Hematopoietic multipotent progenitor cell treated with erythropoietin and hydrocortisone succinate and interleukin-3 and kit ligand, for 8 days (in vitro differentiated cells): ENCODE measurements around the gene SRXN1.
A peak's percentile ranks its signal among the peaks of the same experiment; 100 is the strongest.

Experiments
- DNase-seq: peaks from one replicate; pipeline ENCODE4 v3.0.0-alpha.2; 2015

The SRXN1 gene

DNA sequence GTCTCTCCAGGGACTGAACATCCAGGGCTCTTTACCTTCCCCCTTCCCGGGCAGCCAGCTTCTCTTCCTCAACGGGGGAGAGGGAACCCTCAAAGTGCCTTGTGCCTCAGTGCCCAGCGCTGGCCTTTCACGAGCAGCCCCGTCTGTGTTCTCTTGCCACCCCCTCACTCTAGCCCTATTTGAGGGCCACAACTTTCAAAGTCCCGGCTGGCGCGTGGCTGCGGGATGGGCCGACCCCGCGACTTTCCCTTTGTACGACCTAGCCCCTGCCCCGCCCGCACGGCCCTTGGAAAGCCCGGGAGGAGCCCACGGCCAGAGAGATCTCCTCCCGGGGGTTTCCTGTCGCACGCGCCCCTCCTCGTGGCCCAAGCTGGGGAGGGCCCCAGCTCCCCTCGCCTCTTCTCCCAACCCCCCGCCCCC, 22.0 kb upstream of the SRXN1 start:
- no peak for DNase-seq

DNA sequence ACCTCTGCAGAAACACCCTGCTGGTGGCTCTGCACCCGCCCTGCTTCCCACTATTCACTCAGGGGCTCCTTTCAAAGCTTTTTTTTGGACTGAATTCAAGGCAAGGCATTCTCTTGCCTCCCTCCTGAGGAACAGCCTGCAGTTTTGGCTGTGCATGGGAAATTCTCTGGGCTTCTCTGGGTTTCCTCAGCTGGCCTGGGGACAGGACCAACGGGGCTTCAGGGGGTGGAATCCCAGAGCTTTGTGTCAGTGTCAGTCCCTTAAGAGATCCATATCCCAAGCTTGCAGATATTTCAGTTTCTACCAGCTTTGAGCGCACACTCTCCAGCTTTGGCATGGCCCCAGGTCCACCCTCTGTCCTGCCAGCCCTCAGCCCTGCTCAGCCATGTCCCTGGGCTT, 20.6 kb upstream of the SRXN1 start:
- DNase-seq: no peak

DNA sequence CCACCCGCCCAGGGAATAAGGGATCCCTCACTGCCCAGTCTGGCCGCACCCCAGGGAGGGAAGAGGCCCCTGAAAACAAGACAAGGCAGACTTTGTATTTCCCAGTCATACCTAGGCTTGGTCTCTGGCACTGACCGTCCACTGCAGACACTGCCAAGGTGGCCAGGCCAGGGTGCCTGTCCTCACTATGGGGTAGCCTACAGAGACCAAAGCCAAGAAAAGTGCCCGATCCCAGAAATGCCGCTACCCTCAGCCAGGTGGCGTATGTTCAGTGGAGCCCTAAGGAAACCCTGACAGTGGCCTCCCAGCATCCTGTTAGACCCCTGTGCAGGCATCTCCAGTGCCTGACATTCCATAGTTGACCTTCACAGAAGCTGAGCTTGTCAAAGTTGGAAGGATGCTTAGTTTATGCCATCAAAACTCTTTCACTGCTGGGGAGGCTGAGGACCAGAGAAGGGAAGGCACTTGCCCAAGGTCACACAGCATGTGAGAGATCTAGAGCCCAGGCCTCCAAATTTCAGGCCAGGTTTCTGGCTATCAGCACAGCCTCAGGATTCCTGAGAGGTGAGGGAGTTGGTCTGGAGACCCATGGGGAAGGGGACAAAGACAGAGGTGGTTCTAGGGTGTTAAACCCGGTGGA, 20.1 kb upstream of the SRXN1 start:
- no peak for DNase-seq

DNA sequence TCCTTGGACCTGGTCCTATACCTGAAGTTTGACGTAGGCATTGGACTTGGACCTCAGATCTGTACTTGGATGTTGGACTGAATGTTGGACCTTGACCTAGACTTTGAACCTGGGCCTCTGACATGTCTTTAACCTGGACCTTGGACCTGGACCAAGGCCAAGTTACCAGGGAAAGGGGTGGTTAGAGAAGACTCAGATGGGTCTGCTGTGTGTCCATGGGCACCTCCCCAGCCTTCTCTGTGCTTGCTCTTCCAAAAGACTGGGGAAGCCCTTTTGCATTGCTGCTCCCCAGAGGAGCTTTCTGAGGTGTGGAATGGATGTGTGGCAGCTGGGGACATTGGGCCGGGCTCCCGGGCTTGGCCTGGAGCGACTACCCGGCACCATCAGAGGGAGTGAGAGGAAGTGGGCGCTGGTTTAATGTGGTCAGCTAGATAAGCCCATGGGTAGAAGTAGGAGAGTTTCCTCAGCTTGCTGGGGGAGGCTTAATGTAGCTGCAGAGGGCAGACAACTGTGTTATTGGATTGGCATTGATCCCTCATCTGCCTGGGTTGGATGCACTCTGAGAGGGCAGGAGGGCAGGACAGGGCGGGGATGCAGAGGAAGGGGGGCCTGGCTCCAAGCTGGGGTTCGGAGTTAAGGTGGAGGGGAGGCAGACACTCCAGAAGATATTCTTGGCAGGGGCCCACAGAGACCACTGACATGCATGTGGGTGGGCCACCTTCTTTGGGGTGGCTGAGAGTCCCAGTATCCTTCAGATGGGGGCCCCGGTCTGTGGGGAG, 18.4 kb upstream of the SRXN1 start:
- DNase-seq: peak; percentile 89

DNA sequence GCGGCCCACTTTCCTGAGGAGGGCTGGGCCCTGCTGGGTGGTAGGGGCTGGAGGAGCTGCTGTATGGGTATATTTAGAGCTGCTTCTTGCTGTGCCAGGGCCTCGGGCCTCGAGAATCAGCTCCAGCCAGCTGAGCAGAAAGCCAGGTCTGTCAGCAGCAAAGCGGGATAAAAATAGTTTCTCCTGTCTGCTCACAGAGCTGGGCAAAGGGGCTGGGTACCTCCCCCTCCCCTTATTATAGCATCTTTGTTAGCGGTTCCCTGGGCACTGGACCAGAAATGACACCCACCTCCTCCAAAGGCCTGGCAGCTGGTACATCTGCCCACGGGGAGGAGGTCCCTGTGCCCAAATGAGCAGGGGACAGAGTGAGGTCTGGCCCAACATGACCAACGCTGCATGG, 16.6 kb upstream of the SRXN1 start:
- no peak for DNase-seq

DNA sequence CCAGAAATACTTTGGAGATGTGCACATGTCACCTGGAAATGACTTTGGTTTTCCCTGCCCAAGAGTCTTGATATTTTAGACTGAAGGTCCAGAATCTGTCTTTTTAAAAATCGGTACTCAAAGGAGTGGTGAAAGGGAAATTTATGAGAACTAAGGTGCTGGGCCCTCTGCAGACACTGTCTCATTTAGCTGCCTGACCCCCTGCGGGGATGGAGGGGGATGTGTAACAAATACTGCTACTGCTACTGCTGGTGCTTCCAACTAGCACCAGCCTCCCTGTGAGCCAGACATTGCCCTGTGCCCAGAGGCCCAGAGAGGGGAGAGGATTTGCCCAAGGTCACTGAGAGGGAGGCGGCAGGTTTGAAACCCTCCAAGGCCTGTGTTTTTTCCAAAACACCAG, 15.6 kb upstream of the SRXN1 start:
- no peak for DNase-seq

DNA sequence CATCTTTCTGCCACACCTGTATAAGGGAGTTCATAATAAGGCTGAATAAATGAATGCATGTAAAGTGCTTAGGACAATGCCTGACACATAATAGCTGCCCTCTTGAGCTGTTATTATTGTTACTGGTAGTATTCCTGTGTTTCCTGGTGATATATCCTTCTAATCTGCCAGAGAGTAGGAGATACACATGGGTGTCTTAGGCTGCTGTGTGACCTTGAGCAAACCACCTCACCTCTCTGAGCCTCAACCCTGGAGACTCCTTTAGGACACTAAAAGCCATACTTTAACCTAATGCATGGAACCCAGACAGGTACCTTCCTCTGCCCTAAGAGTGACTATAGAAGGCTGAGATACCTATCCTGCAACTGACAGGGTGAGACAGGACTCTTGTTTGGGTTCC, 15.1 kb upstream of the SRXN1 start:
- DNase-seq: no peak

DNA sequence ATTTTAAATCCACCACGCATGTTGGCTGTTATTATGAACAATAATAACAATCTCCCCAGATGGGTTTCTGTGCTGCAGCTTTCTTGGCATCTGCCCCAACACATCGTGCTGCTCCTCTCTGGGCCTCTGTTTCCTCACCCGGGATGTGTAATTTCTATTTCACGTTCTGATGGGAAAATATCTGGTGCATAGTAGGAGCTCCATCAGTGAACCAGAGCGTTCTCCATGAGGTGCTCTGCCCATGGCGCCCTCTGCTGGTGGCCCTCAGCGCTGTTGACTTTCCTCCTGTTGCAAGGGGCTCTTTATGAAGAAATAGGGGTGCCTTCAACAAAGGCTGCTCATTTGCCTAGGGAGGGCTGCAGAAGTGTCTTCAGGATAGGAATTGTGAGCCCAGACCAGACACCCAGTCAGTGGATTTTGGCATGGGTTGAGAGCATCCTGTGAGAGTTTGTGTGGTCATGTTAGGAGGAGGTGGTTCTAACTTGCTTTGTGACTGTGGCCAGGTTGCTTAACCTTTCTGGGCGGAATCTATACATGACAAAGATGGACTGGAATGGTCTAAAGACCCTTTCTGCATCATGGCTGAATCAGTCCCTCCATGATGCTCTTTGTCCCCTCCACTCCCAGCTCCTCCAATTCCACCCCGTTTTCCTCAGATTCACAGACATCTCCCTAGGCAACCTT, 14.5 kb upstream of the SRXN1 start:
- DNase-seq: peak; percentile 67

DNA sequence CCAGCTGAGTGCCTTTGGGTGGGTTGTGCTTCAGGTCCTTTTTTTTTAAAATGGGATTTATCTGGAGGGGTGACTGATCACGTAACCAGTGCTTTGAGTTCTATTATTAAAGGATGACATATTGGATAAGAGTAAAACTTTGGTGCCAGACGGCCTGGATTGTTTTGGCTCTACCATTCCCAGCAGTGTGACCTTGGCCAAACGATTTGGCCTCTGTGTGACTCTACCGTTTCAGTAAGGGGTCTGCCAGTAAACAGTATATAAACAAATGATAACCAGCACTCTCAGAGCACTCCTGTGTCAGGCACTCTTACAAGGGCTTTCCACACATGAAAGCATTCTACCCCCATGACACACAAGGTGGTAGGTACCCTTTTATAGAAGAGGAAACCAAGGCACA, 13.9 kb upstream of the SRXN1 start:
- no peak for DNase-seq

DNA sequence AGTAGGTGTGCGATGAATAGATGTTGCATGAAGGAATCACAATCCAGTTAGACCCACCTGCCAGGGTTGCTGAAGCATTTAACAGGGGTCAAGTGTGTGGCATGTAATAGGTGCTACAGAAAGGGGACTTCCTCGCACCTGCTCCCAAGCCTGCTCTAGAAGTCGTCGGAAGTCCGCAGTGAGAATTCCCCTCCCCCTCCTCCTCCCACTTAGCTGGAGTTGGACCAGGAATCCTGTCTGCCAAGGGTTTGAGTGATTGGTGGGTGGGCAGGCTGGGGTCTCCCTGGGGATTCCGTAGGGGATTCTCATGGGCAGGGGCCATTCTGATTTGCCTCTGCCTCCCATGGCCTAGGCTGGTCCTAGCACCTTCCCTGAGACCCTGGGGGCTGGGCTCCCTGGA, 12.3 kb upstream of the SRXN1 start:
- no peak for DNase-seq

DNA sequence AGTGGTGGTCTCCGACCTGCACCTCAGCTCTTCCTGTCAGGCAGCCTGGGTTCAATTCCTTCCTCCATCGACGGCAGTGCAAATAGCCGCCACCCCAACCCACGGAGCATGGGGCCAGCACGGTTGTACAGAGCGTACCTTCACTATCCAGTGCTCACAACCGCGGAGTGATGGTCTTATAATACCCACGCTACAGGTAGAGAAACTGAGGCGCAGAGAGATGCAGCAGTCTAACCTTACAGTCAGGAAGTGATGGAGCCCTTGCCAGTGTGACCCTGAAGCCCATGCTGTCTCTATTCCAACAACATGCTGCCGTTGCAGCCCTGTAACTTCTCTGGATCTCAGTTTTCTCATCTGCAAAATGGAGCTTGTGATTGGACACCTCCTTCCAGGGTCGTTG, 11.6 kb upstream of the SRXN1 start:
- DNase-seq: no peak

DNA sequence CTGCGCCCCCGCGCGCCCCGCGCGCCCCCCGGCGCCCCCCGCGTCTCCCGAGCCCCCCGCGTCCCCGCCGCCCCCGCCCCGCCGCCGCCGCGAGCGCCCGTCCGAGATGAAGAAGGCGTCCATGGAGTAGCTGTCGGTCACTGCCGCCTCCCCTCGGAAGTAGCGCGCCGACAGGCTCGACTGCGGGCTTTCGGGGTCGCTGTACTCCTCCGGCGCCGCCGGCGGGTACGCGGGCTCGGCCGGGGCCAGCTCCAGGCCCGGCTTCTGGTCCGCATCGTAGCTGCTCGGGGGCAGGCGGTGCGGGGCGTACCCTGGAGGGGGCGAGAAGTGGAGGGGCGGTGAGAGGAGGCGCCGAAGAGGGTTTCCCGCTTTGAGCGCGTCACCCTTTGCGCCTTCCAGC, 11.2 kb upstream of the SRXN1 start:
- DNase-seq: no peak

DNA sequence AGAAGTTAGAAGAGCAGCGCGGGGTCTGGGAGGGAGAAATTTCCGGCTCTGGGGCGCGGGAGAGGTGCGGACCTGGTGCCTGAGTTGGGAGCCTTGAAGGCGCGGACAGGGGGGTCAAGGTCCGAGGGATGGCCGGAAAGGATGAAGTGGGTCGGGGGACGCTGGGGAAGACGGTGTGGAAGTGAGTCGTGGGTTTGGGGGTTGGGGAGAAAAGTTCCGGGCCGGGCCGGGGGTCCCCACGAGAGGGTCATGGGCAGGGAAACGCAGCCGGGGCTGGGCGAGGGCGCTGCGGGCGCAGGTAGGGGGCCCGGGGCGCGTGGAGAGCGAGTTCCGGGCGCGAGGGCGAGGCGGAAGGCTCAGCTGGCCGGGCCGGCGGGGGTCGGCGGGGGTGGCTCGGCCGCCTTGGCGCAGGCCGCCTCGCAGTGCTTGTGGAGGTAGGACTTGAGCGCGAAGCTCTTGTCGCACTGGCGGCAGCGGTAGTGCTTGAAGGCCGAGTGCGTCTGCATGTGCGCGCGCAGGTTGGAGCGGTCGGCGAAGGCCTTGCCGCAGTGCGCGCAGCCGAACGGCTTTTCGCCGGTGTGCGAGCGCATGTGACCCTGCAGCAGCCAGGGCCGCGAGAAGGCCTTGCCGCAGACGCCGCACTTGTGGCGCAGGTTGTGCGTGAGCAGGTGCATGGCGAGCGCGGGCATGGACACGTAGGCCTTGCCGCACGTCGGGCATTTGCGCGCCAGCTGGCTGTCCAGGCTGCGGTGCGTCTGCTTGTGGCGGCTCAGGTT, 10.5 kb upstream of the SRXN1 start:
- peak; percentile 56 for DNase-seq

DNA sequence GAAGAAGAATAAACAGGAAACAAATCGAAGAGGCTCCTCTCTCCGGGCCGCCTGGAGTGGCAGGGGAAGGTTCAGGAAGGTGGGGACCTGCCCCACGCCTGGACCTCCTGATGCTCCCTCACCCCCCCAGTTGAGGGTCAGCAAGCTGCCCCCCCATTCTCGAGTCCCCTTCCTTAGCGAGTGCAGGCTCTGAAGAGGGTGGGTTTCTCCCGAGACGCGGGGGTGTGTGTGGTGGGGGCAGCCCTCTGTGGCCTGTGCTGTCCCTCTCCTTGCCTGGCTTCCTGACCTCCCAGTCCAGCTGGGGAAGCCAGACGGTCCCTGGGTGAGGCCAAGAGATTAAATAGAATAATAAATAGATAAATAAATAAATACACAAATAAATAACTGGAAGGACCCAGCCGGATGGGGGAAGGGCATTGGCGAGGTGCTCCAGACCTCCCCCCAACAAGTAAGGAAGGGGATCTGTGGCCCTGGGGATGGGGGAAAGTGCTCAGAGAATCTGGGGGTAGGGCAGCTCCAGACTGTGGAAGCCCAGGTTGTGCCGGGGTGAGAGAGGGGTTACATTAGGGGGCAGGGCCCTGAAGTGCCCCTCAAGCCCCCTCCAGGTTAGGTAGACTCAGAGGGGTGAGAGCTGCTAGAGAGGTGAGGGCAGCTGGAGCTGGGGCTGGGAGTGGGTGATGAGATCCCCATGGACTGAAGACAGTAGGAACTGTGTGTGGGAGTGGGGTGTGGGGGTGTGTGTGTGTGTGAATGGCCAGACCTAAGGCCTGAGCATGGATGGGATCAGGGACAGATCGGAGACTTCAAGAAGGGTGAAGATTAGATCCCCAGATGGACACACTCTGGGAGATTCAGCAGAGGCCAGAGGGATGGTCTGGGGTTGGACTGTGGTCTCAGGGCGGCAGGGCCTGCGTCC, 9.5 kb upstream of the SRXN1 start:
- no peak for DNase-seq

DNA sequence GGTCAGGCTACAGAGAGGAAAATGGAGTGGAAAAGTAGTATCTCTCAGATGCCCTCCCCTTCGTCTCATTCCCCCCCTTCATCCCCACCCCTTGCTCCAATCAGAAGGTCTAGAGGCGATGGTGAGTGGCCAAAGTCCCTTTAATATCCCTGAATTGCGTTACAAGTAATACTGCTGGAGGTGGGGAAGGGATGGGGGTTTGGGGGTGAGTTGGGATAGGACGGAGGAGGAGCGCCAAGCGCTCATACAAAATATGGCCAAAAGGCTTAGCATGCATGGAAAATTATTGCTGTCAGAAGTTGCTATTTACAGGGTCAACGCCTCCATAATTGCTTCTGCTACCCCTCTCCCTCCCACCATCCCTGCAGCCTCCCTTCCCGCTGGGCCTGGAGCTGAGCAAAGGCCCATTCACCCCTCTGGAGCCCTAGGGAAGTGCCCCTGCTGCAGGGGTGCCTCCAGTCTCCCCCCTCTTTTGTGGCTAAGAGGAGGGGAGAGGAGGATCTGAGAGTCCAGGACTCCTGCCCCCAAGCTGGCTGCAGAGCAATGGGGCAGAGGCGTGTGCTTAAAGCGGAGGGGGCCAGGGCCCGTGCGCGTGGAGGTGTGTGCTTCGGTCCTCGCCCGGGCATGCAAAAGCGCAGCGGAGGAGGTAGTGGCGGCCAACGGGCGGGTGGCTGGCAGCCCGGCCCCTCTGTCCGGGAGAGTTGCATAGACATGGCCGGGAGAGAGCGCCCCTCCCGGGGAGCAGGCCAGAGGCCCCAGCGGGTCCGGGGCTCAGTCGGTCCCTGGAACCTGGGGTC, 8.7 kb upstream of the SRXN1 start:
- no peak for DNase-seq

DNA sequence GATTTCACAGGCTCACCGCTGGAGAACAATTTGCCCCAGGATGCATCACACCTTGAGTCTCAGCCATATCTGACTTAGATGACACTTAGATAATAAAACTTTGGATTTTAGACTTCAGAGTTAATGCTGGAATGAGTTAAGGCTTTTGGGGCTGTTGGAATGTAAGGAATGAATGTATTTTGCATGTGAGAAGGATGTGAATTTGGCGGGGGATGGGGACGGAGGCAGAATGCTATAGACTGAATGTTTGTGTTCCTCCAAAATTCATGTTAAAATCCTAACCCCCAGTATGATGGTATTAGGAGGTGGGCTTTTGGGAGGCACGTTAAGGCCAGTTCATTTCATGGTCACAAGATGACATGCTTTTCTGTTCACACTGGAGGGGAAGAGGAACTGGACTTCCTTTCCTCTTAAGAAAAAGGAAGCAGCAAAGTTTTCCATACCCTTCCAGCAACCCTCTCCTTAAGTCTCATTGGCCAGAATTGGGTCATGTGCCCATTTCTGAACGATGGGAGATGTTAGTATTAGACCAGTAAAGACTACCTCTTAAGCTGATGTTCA, 5.8 kb upstream of the SRXN1 start:
- no peak for DNase-seq

DNA sequence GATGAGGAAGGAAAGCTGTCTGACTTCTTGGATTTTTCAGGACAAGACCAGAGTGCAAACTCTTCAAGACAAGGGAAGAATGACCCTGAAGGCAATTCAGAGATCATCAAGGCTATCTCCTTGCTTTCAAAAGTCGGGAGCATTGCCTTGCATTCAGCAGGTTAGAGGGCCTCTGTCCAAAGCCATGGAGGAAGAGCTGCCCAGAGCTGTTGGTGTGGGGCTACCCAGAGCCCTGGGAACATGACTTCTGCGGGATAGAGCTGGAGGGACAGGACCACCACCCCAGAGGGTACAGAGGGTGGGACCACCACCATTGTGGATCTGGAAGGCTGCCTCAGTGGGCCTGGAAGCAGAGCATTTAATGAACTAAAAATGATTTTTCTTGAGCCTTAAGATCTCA, 5.2 kb upstream of the SRXN1 start:
- DNase-seq: no peak

DNA sequence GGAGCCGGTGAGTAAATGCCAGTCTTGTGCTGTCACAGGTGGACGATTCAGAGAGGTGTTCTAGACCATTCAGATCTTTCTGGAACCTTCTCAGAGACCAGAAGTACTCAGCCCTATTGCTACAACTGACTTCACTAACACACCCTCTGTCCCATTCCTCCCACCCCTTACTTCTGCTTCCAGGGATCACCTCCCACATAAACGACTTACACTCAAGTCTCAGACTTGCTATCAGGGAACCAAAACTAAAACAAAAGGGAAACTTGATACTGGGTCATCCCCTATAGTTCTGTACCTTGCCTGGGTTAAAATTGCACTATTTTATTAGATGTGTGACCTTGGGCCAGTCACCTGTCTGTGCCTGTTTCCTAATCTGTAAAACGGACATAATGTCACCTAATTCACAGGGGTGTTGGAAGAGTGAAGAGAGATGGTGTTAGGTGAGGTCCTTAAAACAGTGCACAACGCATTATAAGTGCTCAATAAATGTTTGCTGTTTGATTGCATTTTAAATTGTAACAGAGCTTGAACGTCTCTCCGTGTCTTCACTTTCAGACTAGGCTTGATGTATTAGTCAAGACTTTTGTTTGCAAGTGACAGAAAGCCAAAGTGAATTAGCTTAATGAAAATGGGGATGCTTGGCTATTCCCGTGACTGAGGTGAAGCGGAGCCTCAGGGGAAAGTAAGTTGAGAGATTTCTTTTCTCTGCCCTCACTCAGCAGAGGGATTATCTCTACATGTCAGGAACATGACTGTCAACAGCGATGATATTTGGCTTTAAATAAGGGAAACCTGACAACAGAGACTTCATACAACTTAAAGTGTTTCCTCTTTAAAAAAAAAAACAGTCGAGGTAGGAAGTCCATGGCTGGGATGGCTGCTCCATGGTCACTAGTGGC, 3.0 kb upstream of the SRXN1 start:
- DNase-seq: no peak

DNA sequence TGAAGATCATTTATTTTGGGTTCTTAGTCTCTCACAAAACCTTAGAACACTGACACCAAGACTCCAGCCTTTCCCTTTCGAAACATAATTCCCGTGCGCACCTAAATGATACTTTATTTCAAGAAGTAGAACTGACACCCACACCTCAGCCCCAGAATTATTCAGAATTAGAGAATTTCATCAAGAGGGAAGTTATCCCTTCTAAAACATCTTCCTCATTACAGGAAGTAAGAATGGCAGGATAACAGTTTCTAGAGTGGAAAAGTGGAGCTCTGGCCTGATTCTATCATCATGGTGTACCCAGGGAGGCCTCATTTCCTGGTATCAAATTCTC, 1.4 kb upstream of the SRXN1 start:
- no peak for DNase-seq
